Measurements from ENCODE around the gene TMEM17.

GRCh38 chr2:62459106-62459505 is 46.9 kb downstream of the TMEM17 start:
- TF ChIP-seq CTCF (IDR thresholded peaks at IDR 0.05) = no peak
- no peak for TF ChIP-seq POLR2A (IDR thresholded peaks at IDR 0.05)
